GM19043 (cell line): ENCODE measurements around the gene SH2D5.

Experiments used
- ATAC-seq: cut with Tn5 transposase; IDR thresholded peaks from one replicate; pipeline ENCODE4 v1.9.1; 2021; ENCODE audit warnings: low read depth; ENCODE audit not compliant: unreplicated experiment

Gene SH2D5

DNA sequence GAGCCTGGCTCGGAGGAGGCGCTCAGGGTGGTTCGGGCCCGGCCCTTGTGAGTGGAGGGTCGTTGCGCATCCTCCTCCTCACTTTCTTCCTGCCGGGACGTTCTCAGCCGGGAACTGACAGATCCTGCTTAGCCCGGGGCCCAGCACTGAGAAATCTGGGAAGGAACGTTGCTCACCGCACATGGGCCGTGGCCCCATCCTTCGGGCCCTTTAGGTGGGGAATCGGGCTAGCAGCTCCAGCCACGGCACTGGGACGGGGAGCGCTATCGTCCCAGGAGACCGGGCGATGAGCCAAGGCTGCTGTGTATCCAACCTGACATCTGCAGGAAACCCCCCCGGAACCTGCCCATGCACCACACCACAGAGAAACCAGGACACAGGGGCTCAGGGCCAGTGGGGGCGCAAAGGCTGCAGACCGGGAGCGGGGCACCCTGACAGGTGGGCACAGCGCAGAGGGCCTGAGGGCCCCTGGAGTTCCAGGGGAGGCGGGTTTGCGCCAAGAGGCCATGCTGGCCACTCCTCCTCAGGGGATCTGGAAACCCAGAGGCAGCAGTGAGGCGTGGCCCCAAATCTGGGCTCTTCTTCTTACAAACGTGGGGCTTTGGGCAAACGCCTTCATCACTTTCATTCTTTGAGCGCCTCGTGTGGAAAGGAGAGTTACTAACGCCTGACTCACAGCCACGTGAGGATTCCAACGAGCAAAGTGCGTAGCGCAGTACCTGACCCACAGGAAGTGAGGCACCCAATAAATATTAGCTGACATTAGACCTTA, at the start of gene SH2D5:
Gene SH2D5, minus strand, starts transcription at position 116 of the 772 bp plus-strand sequence. CDS start 4,659 bp downstream, outside the sequence.
- no peak for ATAC-seq

GRCh38 chr1:20775700-20776099, 43.2 kb upstream of the SH2D5 start:
- ATAC-seq = no peak

DNA sequence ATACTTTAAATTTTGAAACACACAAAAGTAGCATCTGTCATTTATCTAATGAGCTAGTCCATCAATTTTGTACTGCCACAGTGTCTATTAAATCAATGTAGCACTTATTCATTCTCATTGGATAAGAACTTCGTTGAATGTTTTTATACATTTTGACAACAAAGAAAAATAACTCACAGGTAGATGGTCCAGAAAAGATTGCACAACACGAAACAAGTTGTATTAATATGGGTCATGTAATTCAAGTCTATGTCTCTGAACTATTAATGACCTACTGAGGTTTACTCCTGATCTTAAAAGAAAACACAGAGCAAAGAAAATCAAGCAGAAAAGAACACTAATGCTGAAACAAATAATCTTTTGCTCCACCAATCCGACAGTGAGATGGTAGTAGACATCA, 39.3 kb upstream of the SH2D5 start:
- no peak for ATAC-seq

- no peak for ATAC-seq
Observed at GRCh38 chr1:20770314-20771087, 38.0 kb upstream of the SH2D5 start.

GRCh38 chr1:20767271-20767670, 34.8 kb upstream of the SH2D5 start:
- ATAC-seq = no peak

DNA sequence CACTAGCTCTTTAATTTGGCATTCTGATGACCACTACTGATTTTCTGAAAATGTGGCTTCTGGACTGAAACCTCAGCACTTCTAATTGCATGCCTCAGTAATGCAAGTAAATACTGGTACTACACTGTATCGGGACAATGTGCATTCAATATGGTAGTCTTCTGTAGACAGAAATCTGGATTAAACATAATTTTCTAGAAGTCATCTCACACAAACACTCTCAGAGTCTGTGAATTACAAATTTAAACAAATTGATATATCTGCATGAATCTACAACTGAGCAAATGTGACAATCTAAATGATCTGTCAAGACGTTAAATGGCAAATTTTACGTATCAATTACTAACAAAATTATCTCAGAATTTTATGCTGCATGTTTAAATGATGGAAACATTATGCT, 30.9 kb upstream of the SH2D5 start:
- ATAC-seq = no peak

DNA sequence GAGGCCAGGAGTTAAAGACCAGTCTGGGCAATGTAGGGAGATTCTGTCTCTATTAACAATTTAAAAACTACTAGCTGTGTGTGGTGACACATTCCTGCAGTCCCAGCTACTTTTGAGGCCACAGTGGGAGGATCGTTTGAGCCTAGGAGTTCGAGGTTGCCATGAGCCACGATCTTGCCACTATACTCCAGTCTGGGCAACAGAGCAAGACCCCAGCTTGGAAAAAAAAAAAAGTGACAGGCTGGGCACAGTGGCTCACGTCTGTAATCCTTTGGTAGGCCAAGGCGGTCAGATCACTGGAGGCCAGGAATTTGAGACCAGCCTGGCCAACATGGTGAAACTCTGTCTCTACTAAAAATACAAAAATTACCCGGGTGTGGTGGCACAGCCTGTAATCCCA, 27.8 kb upstream of the SH2D5 start:
- no peak for ATAC-seq

- no peak for ATAC-seq
Observed at GRCh38 chr1:20753589-20753988, 21.1 kb upstream of the SH2D5 start.

DNA sequence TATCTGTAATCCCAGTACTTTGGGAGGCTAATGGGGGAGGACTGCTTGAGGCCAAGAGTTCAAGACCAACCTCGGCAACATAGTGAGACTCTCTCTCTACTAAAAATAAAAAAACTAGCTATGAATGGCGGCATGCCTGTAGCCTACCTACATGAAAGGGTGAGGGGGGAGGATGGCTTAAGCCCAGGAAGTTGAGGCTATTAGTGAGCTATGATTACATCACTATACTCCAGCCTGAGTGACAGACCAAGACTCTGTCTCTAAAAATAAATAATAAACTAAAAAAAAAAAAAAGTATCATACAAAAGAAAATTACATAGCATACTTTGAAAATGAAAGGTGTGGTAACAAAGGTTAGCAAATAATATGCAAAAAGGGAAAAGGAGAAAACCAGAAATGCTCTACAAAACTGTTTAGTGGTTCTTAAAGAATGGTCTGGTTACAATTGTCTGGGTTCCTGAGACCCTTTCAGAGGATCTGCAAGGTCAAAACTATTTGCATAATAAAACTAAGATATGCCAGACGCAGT, 19.0 kb upstream of the SH2D5 start:
- ATAC-seq = no peak

GRCh38 chr1:20742671-20743070, 10.2 kb upstream of the SH2D5 start:
- ATAC-seq = no peak

DNA sequence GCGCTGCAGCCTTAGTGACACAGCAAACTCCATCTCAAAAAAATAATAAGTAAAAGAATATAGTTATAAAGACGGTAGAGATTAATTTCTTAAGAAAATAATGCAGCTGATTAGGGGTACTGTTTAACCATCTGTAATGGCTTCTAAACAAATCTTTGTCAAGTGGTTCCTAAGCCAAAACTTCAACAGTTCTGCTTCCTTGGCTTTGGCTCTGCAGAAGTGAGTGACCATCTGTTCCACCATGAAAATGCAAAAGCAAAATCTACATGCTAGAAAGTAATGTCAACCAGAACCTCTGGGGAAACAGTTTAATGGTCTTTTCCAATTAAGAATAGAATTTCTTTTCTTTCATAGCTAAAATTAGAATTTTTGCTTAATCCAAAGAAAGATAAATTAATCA, 8.3 kb upstream of the SH2D5 start:
- no peak for ATAC-seq

DNA sequence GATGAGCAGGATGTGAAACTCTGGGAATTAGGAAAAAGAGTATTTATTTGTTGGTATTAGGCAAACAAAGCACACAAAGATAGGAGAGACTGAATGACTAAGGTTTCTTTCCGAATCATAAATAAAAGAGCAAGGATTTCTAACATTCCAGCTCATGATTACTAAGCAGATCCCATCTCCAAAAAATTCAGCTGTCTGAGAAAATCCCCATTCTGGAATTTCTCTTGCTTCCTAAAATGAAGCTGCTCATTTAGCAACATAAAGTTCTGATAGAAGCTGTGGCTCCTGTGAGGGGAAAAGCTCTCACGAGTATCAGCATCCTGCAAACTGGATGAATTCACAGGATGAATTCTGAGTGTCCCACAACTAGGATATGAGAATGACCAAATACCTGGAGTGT, 6.7 kb upstream of the SH2D5 start:
- no peak for ATAC-seq

DNA sequence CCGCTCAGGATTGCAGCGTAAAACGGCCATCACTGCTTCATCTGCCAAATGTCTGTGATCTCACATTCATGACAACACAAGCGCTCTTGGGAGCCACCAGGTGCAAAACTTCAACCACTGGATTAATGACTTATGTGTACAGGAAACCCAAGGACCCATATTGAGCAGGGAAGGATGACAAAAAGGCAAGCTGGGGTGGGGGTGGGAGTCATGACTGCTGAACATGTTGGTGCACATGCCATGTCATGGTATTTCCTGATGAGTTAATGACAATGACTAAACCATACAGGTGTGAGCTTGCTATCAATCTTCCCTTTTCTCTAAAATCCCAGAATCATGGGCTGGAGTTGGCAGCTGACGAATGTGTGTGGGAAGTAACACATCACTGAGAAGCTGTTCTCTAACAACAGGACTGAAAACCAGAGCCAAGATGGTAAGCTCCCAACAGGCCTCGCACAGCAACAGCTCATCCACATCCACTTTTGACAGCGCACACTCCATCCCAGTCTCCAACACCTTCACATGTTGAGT, 3.1 kb upstream of the SH2D5 start:
- ATAC-seq = no peak

- no peak for ATAC-seq
Observed at GRCh38 chr1:20733360-20733975, 965 bp upstream of the SH2D5 start.

GRCh38 chr1:20732071-20732587, 374 bp downstream of the SH2D5 start:
- ATAC-seq = no peak

DNA sequence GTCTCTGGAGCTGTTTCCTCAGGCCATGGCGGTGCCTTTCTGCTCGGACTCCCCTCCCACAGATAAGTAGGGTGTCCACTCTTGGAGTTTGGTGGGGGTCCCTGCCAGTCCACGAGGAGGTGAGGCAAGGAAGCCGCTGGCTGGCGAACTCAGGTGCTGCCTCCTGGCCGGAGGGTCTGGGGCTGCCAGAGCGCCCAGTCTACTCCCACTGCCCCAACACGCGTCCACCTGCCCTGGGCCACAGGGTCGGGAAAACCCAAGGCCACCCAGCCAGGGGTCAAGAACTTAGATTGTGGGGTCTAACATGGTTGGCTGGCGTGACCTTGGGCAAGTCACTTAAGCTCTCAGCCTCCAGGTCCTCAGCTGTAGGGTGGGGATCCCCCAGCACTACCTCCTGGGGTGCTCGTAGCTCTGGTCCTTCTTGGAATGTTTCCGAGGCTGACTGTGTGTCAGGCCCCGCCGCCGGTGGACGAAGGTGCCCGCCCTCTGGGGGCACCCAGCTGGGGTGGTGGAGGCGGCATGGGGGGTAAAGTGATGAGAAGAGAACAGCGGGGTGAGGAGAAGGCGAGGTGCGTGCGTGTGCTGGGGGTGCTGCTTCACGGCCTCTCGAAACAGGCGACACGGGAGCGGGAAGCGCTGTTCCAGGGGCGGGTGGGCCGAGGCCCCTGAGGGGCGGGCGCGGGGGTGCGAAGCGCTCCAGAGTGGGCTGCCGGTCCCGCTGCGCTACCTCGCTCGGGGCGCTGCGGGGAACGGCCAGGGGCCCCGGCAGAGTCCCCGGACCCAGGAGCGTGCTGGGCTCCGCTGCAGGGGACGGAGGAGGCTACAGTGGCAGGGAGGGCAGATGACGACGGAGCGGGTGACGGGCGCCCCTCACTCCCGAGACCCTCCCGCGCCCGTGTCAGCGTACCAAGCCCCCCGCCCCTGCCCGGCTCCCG, 1.2 kb downstream of the SH2D5 start:
- ATAC-seq = no peak

DNA sequence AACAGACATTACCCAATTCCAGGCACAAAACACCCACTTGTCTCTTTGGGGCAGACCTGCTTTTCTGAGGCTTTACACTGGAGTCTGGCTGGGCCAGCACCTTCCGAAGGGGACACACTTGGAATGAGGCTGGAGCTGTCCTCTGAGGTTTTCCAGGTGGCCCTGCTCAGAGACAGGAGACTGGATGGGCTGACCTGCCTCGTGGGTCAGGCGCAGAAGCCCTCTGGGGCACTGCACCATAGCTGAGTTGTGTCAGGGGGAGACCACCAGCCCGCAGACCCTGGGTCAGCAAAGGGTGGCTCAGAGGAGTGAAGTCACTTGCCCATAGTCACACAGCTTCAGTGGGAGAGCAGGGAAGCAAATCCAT, 1.8 kb downstream of the SH2D5 start:
- ATAC-seq = no peak

GRCh38 chr1:20729990-20730689, 2.4 kb downstream of the SH2D5 start:
- ATAC-seq = no peak
